ENCODE results near the gene TAAR9.

The TAAR9 gene

DNA sequence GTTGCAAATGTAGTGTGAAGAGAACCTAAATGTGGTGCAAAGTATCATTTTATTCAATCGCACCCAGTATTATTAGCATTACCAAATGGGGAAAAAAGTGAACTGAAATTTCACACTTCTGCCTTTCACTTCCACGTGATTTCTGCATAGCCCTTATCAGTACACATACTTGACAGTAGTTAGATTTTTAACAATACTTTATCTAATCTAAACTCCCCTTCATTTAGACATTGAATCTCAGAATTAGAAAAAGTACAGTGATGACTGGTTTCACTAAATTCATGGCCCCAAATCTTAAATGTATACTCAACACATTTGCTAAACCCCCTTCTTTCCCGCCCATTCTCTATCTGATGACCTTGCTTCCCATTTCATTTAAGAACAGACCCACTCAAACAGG is 39.4 kb upstream of the TAAR9 start:
- no peak for TF ChIP-seq TAF1 (IDR thresholded peaks at IDR 0.05; ENCODE audit: borderline replicate concordance, insufficient read depth, low read length)
- no peak for TF ChIP-seq FOXP2 (optimal IDR thresholded peaks at IDR 0.05; ENCODE audit: borderline replicate concordance, extremely low read depth, extremely low read length, insufficient read depth)

GRCh38 chr6:132499757-132500156 is 38.3 kb upstream of the TAAR9 start:
- no peak for TF ChIP-seq TAF1 (IDR thresholded peaks at IDR 0.05; ENCODE audit: borderline replicate concordance, insufficient read depth, low read length)
- TF ChIP-seq SIN3A (IDR thresholded peaks at IDR 0.05; ENCODE audit: borderline replicate concordance, insufficient read depth, low read length): no peak
- no peak for TF ChIP-seq FOXP2 (optimal IDR thresholded peaks at IDR 0.05; ENCODE audit: borderline replicate concordance, extremely low read depth, extremely low read length, insufficient read depth)
- no peak for TF ChIP-seq POLR2AphosphoS5 (IDR thresholded peaks at IDR 0.05; ENCODE audit: low read depth, low read length)
- no peak for TF ChIP-seq REST (IDR thresholded peaks at IDR 0.05; ENCODE audit: insufficient read depth in 1 of 2, low read depth in 2 of 2, low read length in 2 of 2)

GRCh38 chr6:132504757-132505156 is 33.3 kb upstream of the TAAR9 start:
- TF ChIP-seq POLR2AphosphoS5 (IDR thresholded peaks at IDR 0.05; ENCODE audit: low read depth, low read length): no peak
- TF ChIP-seq TAF1 (IDR thresholded peaks at IDR 0.05; ENCODE audit: borderline replicate concordance, insufficient read depth, low read length): no peak
- TF ChIP-seq SIN3A (IDR thresholded peaks at IDR 0.05; ENCODE audit: borderline replicate concordance, insufficient read depth, low read length): no peak
- no peak for TF ChIP-seq FOXP2 (optimal IDR thresholded peaks at IDR 0.05; ENCODE audit: borderline replicate concordance, extremely low read depth, extremely low read length, insufficient read depth)
- TF ChIP-seq REST (IDR thresholded peaks at IDR 0.05; ENCODE audit: insufficient read depth in 1 of 2, low read depth in 2 of 2, low read length in 2 of 2): no peak

GRCh38 chr6:132505158-132505557 is 32.9 kb upstream of the TAAR9 start:
- no peak for TF ChIP-seq REST (IDR thresholded peaks at IDR 0.05; ENCODE audit: insufficient read depth in 1 of 2, low read depth in 2 of 2, low read length in 2 of 2)
- no peak for TF ChIP-seq SIN3A (IDR thresholded peaks at IDR 0.05; ENCODE audit: borderline replicate concordance, insufficient read depth, low read length)
- TF ChIP-seq FOXP2 (optimal IDR thresholded peaks at IDR 0.05; ENCODE audit: borderline replicate concordance, extremely low read depth, extremely low read length, insufficient read depth): no peak
- no peak for TF ChIP-seq POLR2AphosphoS5 (IDR thresholded peaks at IDR 0.05; ENCODE audit: low read depth, low read length)
- no peak for TF ChIP-seq TAF1 (IDR thresholded peaks at IDR 0.05; ENCODE audit: borderline replicate concordance, insufficient read depth, low read length)

- no peak for TF ChIP-seq POLR2AphosphoS5 (IDR thresholded peaks at IDR 0.05; ENCODE audit: low read depth, low read length)
- TF ChIP-seq FOXP2 (optimal IDR thresholded peaks at IDR 0.05; ENCODE audit: borderline replicate concordance, extremely low read depth, extremely low read length, insufficient read depth): no peak
- no peak for TF ChIP-seq TAF1 (IDR thresholded peaks at IDR 0.05; ENCODE audit: borderline replicate concordance, insufficient read depth, low read length)
- no peak for TF ChIP-seq SIN3A (IDR thresholded peaks at IDR 0.05; ENCODE audit: borderline replicate concordance, insufficient read depth, low read length)
- no peak for TF ChIP-seq REST (IDR thresholded peaks at IDR 0.05; ENCODE audit: insufficient read depth in 1 of 2, low read depth in 2 of 2, low read length in 2 of 2)
Observed at GRCh38 chr6:132506461-132506860, 31.6 kb upstream of the TAAR9 start.
